ENCODE data around the gene NCAPD3. TPM values are rescaled to one million over a fixed set of nuclear protein-coding genes. Genes with fewer than 3 reads are reported as not detected.

Gene NCAPD3
- total and polyA plus RNA-seq, 9 of the 15 experiments (the other 6 are each of a cell fraction or from before 2014, with no cell fraction given) = 23.6 to 80.6 (median 58.6) TPM

DNA sequence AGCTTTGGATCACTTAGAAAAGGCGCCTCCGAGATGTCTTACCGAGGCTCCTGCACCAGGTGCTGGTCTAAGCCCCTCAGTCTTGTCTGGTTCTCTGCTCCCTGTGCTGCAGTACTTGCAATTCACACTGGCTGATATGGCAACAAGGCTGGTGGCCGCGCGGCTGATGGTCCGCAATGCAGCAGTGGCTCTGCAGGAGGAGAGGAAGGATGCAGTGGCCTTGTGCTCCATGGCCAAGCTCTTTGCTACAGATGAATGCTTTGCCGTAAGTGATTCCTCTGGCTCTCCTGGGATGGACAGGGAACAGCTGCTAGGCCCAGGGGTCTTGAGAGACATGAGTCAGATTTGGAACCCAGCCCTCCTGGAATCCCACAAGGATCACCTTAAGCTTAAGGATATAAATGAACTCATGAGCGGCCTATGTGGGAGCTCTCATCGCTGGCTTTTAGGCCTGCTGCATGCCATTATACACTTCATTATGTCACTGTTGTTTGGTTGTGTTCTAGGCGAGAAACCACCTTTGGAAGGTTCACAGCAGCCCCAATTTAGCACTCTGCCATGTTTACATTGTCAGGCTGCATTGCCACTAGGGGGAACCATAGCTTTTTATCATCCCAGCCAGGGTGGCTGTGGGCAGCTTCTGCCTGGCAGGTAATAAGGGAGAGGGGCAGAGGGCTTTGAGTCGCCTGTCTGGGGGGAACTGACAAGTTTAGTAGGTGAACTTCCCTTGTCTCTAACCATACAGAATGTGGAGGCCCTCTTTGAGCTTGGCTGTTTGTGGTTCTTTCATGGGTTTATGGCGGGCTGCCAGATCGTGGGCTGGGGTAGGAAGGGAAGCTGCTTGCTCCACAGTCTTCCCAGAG is 38.1 kb upstream of the NCAPD3 start (continued):
- no peak for TF ChIP-seq RB1 (IDR thresholded peaks at IDR 0.05; ENCODE audit: low read depth)
- peak in 1 of 2 experiments; percentile 52; a peak in 3 of 4 replicates for TF ChIP-seq RAD21 (CRISPR knock-in tag; conservative IDR thresholded peaks at IDR 0.05 in 1 of 2, IDR thresholded peaks at IDR 0.05 in 1 of 2)
- TF ChIP-seq HNRNPUL1 (IDR thresholded peaks at IDR 0.05; ENCODE audit: low read length) = no peak
- TF ChIP-seq FOXK2 (conservative IDR thresholded peaks at IDR 0.05 in 1 of 2, IDR thresholded peaks at IDR 0.05 in 1 of 2; ENCODE audit: low read depth in 2 of 2) = peak; percentile 85 to 89

DNA sequence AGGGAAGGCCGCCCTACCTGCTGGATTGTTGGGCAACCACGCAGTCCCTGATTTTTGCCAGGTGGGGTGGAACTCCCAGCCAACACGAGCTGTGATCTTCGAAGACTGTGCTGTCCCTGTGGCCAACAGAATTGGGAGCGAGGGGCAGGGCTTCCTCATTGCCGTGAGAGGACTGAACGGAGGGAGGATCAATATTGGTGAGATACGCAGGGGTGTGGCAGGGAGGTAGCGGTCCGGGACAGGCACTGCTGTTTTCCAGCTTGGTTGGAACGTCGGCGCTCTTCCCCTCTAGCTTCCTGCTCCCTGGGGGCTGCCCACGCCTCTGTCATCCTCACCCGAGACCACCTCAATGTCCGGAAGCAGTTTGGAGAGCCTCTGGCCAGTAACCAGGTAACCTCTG is 37.2 kb upstream of the NCAPD3 start:
- BruUV-seq (replicated peaks) = no TSS peak
- Histone ChIP-seq H3K79me2 (ENCODE audit: control insufficient read depth, insufficient read depth, low read length) (no peaks in the 10 kb centered on the region), H3K27me3 (ENCODE audit: control insufficient read depth in 2 of 2, insufficient read depth in 2 of 2, low read length in 2 of 2) (no peaks in the 10 kb centered on the region), H3K9me3 (replicated peaks; ENCODE audit: control insufficient read depth, insufficient read depth, low read depth, low read length) (no peaks in the 10 kb centered on the region), H3K9me1 (ENCODE audit: control insufficient read depth, insufficient read depth, low read length) (no peaks in the 10 kb centered on the region), H3K36me3 (ENCODE audit: control insufficient read depth, insufficient read depth, low read length) (peaks cover 64% of the 10 kb centered on the region), H3K9ac (ENCODE audit: insufficient read depth in 1 of 2, low read depth in 2 of 2, low read length in 2 of 2) (peak overlapping the region in 1 of 2 experiments; percentile 1; a peak in 1 of 4 replicates), H3K27ac (ENCODE audit: extremely low read depth, low read depth, low read length) (no peak overlapping the region), H2AFZ (ENCODE audit: low read depth, low read length) (no peak overlapping the region), H3K4me2 (ENCODE audit: insufficient read depth, low read length) (no peak overlapping the region), H3K4me1 (replicated peaks in 1 of 2; ENCODE audit: control insufficient read depth in 2 of 2, insufficient read depth in 2 of 2, low read length in 2 of 2) (peaks cover 0 to 3% of the 10 kb centered on the region in 2 experiments; a peak in 1 of 5 replicates), H4K20me1 (replicated peaks; ENCODE audit: control insufficient read depth, insufficient read depth, low read length) (no peaks in the 10 kb centered on the region), H3K4me3 (no peak overlapping the region)
- ChIA-PET POLR2A (no interaction called here), CTCF (ENCODE audit: low intra/inter-chr PET ratio) (no interaction called here)
- TF ChIP-seq FOXK1 (CRISPR knock-in tag; IDR thresholded peaks at IDR 0.05; ENCODE audit: borderline replicate concordance) (no peak), SNRNP70 (optimal IDR thresholded peaks at IDR 0.05; ENCODE audit: low read depth, low read length) (no peak), ZNF79 (CRISPR knock-in tag; IDR thresholded peaks at IDR 0.05; ENCODE audit: low read depth) (no peak), BRD9 (IDR thresholded peaks at IDR 0.05; ENCODE audit: low read depth, partially characterized antibody) (no peak), ZNF165 (CRISPR knock-in tag; IDR thresholded peaks at IDR 0.05; ENCODE audit: borderline replicate concordance) (no peak), ZNF239 (CRISPR knock-in tag; IDR thresholded peaks at IDR 0.05) (no peak), ZKSCAN3 (CRISPR knock-in tag; IDR thresholded peaks at IDR 0.05) (no peak), IRF2 (CRISPR knock-in tag; IDR thresholded peaks at IDR 0.05) (no peak)
- TF ChIP-seq, protein P1, sequence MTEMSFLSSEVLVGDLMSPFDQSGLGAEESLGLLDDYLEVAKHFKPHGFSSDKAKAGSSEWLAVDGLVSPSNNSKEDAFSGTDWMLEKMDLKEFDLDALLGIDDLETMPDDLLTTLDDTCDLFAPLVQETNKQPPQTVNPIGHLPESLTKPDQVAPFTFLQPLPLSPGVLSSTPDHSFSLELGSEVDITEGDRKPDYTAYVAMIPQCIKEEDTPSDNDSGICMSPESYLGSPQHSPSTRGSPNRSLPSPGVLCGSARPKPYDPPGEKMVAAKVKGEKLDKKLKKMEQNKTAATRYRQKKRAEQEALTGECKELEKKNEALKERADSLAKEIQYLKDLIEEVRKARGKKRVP (CRISPR knock-in tag; IDR thresholded peaks at IDR 0.05) = no peak
- TF ChIP-seq, protein P2, sequence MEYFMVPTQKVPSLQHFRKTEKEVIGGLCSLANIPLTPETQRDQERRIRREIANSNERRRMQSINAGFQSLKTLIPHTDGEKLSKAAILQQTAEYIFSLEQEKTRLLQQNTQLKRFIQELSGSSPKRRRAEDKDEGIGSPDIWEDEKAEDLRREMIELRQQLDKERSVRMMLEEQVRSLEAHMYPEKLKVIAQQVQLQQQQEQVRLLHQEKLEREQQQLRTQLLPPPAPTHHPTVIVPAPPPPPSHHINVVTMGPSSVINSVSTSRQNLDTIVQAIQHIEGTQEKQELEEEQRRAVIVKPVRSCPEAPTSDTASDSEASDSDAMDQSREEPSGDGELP (CRISPR knock-in tag; IDR thresholded peaks at IDR 0.05; ENCODE audit: borderline replicate concordance) = no peak
- in situ Hi-C loops (cut with MboI) = no loop called here
- no peak for DNase-seq (ENCODE audit: extremely low read depth in 1 of 4, low spot score in 3 of 4)
- intact Hi-C loops (cut with micrococcal nuclease) = no loop called here
- whole genome bisulfite sequencing (ENCODE audit: insufficient coverage, low coverage, missing lambda C conversion rate) = 82% methylated on average over 10 of the region's 16 CpGs
- ATAC-seq = no peak
- FAIRE-seq = no peak
